HG03103 (cell line): ENCODE measurements around the gene DOCK8.

ENCODE experiments used
- ATAC-seq: cut with Tn5 transposase; IDR thresholded peaks from one replicate; pipeline ENCODE4 v1.9.1; 2021; ENCODE audit warnings: low read depth; ENCODE audit not compliant: unreplicated experiment

Gene DOCK8

DNA sequence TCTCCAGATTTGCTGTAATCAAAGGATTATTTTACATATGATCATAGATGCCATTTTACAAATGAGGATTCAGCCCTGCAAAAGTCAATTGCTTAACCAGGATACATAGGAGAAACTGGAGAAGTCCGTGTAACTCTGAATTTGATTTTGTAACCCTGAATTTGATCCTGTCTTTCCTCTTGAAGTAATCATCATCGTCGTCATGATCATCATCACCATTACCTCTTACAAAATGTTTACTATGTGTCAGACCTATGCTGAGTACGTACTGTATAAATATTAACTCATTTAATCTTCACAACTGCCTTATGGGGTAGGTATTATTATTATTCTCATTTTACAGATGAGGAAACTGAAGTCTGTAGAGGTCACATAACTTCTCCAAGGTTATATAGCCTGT is 271.5 kb downstream of the DOCK8 start:
- ATAC-seq, result no peak

DNA sequence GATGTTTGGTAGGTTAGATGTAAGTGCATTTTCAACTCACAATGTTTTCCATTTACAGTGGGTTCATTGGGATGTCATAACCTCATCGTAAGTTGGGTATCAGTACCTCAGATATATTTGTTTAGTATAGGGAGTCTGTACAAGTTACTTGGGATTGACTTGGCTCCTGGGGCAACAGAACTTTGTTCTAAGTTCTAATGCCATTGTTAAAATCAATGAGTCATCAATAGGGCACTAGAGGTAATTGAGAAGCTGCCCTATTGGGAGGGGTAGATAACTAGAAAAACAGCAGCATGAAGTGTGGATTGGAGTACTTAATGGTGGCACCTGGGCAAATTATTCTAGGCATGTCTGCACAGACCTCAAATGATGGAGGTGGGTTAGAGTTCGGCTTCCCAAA is 272.8 kb downstream of the DOCK8 start:
- no peak for ATAC-seq

DNA sequence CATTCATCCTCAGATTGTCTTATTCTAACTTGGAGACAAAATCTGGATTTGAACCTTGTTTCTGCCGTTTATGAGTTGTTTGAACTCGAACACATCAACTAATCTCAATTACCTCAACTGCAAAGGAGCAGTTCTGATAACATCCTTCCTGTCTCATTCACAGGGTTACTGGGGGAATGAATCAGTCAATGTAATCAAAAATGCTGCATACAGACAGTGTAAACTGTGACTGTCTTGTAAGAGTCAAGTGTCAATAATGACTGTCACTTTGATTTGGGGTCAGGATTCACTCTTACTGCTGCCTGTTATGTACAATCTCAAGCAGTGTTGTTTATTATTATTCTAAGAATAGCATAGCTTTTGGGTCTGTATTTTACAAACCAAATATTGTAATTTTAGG is 273.8 kb downstream of the DOCK8 start:
- no peak for ATAC-seq

DNA sequence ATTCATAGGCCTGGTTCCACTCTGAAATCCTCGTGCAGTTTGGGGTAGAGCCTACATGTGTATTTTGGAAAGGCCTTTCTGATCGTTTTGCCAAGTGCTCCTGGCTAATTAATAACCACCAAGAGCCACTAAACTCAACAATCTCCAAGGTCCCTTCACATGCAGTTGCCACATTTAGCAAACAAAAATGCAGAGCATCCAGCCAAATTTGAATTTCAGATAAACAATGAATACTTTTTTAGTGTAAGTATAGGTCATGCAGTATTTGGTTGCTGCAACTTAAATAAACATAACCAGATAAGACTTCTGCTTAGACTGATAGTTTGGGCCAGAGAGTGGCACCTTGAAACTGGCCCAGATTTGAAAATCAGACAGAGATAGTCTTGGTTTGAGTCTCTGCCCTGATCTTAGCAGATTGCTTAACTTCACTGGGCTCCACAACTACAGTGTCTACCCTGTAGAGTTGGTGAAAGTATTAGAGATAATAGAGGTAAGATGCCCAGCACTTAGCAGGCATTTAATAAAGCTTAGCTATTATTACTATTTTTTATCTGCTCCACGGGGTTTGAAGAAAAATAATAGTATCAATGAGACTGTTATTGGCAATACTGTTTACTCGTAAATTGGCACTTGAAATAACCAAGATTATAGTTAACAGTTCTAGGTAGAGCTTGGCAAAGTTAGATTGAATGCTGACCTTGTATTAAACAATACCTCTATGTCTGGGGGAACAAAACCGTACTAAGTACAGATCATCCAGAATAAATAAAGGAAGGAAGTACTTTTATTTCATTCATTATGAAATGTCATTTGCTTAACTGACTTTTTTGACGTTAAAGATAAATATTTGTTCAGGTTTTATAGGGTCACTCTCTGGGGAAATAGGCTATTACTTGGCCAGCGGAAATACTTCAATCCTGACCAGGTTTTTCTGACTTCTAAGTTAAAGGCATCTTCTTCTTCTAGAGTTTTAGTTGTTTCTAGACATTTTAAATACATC is 274.8 kb downstream of the DOCK8 start:
- no peak for ATAC-seq

DNA sequence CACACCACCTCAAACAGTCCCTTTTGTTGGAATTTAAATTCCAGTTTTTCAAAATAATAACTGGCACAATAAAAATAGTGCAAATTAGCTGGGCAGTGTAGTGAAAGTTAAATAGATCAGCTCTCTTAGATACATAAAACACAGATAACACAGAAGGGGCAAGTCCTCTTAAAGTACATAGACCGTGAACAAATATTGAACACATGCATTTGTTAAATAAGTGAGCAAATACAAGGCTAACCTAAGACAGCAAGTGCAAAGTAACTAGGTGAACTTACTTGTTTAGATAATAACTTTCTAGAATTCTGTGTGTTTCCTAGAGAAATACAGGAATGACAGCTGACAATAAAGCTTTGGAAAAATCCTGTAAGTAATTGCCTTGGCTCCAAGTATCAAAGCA is 280.1 kb downstream of the DOCK8 start:
- ATAC-seq, result no peak

DNA sequence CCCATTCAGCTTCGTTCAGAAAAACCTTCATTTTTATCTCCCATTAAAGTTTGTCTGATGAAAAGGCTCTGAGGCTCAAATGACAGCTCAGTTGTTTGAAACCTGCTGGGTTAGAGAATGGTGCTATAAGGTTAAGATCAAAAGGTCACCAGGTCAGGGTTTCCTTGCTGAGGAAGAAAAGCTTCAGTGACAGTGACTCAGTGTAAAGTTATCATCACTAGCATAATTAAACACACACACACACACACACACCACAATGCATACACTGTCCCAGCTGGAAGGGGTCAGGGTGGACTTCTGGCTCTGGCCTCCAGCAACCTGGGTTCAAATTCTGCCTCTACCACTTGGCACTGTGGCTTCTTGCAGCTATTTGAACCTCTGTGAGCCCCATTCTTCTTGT is 281.1 kb downstream of the DOCK8 start:
- no peak for ATAC-seq

DNA sequence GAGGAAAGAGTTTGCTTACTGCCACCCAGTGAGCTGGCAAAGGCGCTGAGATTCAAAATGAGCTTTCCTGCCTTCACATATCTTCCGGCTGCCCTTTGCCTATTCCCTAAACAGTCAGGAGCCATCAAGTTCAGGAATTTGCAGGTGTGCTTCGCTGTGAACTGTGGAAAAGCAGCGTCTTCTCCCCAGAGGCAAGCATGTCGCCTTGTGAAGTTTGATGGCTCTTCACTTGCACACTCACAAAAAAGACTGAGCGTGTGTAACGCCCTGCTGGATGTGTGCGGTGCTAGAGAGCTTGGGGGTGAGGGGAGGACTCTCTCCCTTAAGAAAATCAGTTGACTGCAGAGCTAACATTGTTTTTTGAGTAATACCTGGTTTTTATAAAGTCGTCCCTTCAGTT is 288.7 kb downstream of the DOCK8 start:
- no peak for ATAC-seq

DNA sequence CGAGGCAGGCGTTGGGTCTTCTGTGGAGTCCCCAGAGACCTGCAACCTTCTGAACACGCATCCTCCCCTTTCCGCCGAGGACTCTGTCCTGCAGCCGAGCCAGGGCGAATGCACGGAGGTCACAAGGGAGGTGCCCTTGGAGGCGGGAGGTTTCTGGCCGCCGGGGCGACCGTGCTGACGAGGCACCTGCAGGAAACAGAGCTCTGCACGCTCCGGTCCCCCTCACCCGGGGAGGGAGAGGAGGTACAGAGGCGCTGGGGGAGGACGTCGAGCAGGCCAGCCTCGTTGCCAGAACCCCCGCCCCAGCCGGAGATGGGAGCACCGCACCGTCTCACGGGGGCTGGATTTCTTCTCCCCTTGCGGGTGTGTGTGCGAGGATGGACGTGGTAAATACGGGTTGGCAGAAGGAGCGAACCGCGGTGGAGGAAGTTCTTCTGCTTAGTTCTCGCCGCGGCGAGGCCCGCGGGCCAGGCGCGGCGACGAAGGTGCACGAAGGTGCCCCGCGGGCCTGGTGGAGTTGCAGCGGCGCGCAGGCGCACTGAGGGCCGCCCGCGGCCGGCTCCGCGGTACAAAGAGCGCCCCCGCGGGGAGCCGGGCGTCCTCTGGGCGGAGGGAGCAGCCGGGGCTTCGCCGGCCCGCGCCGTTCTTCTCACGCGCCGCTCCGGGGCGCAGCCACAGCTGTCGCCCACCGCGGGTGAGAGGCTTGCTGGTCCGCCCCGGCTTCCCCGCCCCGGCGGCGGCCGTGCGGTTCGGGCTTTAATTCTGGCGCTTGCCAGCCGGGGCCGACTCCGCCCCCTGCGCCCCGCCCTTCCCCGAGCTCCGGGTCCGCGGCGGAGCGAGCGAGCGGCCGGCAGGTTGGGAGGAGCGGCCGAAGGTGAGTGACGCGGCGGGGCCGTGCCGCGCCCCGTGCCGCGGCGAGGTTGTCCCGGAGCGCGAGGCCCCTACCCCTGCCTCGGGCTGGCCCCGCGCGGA is 289.5 kb downstream of the DOCK8 start, which contains the start of gene KANK1:
Gene KANK1, plus strand, starts transcription at position 815 of the 972 bp plus-strand sequence.
- ATAC-seq, result peak; percentile 77

DNA sequence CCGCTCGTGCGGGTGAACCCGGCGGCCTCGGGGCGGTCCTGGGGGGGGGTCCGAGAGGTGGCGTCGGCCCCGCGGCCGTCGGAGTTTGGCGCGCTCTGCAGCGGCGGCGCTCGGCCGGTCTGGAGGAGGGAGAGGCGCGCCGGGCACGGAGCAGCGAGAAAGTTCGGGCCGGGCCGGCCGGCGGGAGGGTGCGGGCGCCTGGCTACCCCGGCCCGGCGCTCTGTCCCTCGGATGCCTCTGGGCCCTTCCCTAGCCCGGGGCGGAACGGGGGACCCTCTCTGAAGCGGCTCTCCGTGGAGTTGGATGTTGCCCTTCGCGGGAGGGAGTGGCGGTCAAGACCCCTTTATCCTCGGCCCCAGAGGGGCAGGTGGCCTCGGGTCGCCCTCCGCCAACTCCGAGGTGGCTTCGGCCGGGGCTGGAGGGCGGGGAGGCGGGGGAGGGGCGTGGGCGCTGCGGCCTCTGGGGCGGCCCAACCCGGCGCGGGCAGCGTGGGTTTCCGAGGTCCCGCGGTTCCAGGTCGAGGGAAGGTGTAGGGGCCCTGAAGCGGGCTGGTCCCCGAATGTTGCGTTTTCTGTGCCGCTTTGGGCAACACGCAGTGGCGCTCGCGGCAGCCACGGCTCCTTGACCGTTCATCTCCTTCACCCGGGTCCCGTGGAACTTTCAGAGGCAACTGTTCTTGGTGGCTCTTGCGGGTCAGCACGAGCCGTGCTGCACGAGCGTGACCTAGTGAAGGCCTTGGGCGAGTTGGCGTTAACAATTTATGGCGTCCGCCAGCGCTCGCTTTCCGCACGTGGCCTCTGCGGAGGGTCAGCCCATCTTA is 290.5 kb downstream of the DOCK8 start:
- peak; percentile 21 for ATAC-seq

DNA sequence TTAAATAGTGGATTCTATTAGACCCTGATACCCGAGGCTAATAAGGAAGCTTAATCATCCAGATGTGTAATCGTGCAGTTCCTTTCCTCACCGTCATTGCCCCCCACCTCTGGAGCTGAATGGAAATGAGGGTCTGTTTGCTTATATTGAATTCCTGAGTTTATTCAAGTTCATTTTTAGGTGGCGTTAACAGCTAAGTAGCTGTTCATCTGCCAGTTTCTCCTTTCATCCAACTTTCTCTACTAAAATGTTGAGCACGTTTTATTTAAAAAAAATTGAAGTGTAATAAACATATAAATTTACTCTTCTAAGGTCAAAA is 291.0 kb downstream of the DOCK8 start:
- no peak for ATAC-seq

DNA sequence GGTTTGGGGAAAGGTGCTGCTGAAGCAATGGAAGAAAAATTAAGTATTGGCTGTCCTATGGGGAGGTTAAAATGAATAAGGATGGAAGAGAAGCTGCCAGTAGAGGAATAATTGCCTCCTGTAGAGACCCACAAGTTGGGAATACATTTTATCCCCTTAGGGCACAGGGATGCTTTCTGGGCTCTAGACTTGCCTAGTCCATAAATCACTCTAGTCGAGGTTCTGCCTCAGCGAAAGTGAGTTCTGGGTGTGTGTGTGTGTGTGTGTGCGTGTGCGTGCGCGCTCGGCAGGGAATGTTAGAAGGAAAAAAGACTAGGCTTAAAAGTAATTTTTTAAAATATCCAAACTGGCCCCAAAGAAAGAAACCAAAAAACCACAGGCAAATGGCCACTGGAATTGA is 291.6 kb downstream of the DOCK8 start:
- no peak for ATAC-seq

DNA sequence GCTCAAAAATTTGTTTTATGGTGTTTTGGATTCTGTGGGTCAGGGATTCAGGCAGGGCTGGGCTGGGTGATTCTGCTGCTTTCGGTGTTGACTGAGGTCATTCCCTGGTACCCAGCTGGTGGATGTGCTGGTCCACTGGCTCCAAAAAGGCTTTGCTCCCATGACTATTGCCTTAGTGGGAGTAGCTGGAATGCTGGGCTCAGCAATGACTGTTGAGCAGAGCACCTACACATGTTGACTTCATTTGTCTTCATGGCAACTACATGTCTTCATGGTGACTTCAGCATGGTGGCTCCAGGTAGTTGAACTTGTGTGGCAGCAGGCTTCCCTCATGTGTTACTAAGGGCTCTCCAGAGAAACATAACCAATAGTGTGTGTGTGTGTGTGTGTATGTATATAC is 297.2 kb downstream of the DOCK8 start:
- ATAC-seq, result no peak

DNA sequence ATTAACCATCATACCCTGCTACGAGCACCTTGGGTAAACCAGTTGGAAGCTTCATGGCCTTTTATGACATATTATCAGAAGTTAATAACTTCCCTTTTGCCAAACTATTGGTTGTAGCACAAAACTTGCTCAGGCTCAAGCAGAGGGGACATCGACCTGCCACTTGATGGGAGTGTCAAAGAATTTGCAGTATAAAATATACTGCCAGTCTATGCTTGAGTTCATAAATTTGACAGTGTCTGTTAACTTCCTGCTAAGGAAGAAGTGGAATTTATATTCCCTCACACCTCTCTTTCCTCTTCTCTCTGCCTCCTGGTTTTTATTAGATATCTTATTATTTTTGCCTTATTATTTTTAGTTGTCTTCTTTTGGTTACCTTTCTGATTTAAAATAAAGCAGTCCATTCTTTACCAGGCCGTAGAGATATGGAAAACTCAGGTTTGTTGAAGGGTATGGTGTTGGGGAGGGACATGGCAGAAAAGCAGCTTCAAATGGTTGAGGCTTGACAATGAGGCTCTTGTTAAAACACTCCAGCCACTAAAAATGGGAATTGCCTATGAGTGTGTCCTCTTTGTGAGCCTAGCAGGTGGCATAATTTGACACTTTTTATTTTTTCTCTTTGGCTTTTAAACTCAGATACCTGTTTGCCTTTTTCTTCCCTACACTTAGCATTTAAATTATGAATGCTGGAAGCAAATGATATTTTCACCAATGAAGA is 298.0 kb downstream of the DOCK8 start:
- no peak for ATAC-seq
